ENCODE measurements around the gene PON2. TPM values are rescaled to one million over a fixed set of nuclear protein-coding genes. Genes with fewer than 3 reads are reported as not detected.

PON2 gene
- total RNA-seq, 4 donors from 2014 or later: 66.5 to 113 (median 82.2) TPM

DNA sequence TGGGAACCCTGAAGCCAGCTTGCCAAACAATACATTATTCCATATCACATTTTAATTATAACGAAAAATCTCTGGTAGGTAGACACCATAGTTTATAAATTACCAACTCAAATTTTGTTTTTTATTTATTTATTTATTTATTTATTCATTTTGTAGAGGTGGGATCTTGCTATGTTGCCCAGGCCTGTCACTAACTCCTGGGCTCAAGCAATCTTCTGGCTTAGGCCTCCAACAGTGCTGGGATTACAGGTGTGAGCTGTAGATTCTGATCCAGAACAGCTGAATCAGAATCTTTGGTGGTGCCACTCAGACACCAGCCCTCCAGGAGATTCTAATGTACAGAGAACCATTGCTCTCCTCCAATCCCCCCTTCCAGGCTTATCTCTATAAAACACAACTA lies 1.7 kb downstream of the PON2 start:
- ATAC-seq (ENCODE audit: low FRiP score): no peak
- DNase-seq (ENCODE audit: low spot score): no peak
- no peak for TF ChIP-seq CTCF (IDR thresholded peaks at IDR 0.05)

DNA sequence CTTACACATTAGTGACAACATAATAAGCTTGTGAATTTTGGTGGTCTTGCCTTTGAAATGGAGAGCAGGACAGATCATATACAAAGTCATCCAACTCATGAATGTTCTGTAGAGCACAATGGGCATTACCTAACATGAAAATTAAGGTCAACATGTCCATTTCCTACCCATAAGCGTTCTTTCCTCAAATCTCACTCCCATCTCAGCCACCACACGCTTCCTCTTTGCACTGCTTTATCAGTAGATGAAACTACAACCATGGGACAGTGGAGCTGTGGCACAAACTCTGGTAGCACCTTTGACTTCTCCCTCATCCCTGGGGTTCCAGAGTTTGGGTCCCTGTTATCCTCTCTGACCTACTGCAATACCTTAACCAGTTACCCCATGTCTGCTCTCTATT lies 2.2 kb downstream of the PON2 start:
- DNase-seq (ENCODE audit: low spot score) (no peak), ATAC-seq (ENCODE audit: low FRiP score) (no peak)
- TF ChIP-seq CTCF (IDR thresholded peaks at IDR 0.05): no peak

DNA sequence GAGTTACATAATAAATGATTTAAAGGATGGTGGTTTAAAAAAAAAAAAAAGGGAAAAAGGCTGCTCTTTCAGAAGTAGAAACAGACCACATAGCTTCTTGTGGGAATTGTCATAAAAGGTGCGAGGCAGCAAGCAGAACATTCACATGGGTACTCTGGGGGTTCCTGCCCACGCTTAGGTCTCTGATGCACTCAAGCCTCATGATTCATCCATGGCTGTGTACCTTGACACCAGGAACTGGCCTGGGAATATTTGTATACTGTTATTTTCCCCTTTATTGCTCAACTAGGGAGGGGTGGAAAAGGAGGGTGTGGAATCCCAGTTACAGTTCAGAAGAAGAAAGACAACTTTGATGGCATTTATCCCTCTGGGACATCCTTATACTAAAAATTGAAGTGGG lies 4.0 kb downstream of the PON2 start:
- no peak for TF ChIP-seq CTCF (IDR thresholded peaks at IDR 0.05)
- no peak for ATAC-seq (ENCODE audit: low FRiP score)
- no peak for DNase-seq (ENCODE audit: low spot score)

GRCh38 chr7:95429241-95429990 lies 5.4 kb downstream of the PON2 start:
- no peak for TF ChIP-seq CTCF (IDR thresholded peaks at IDR 0.05)
- no peak for ATAC-seq (ENCODE audit: low FRiP score)
- no peak for DNase-seq (ENCODE audit: low spot score)

DNA sequence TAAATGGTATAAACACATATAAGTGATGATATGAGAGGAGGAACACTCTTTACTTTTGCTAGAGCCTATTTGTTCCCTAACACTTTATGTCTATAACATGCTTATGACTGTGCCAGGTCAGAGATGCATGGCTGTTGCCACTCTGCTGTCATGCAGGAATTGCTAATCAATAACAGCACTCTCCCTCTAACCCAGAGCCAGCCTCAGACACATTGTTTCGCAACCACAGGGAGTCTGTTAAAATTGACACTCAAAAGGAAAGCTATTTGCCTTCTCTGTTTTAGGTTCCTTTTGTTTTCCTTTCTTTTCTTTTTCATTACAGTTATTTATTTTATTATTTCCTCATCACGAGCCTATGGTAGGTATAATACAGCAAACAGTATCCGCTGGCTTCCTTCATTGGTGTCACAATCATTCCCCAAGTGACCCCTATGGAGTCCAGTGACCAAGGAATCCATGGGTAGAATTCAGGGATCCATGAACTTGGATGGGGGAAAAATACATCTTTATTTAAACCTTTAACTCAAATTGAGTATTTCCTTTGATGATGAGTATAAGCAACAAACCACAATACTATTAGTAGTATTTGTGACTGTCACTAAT lies 6.8 kb downstream of the PON2 start:
- no peak for TF ChIP-seq CTCF (IDR thresholded peaks at IDR 0.05)
- ATAC-seq (ENCODE audit: low FRiP score) (no peak), DNase-seq (ENCODE audit: low spot score) (no peak)

GRCh38 chr7:95427166-95427565 lies 7.7 kb downstream of the PON2 start:
- ATAC-seq (ENCODE audit: low FRiP score) (no peak), DNase-seq (ENCODE audit: low spot score) (no peak)
- TF ChIP-seq CTCF (IDR thresholded peaks at IDR 0.05): no peak

- no peak for DNase-seq (ENCODE audit: low spot score)
- TF ChIP-seq CTCF (IDR thresholded peaks at IDR 0.05): no peak
- ATAC-seq (ENCODE audit: low FRiP score): no peak
Measured at GRCh38 chr7:95425694-95426093, 9.1 kb downstream of the PON2 start.
